ENCODE measurements around the gene VPS36. TPM values are rescaled to one million over a fixed set of nuclear protein-coding genes. Genes with fewer than 3 reads are reported as not detected.

VPS36 gene
- total and polyA plus RNA-seq, 2 of the 13 experiments (the other 11 are each of a cell fraction or from before 2014, with no cell fraction given), result 17.2 to 22.4 TPM

GRCh38 chr13:52450012-52450792 is at the start of gene VPS36 (continued):
- peak; percentile 89 for TF ChIP-seq ZBTB38 (CRISPR knock-in tag; IDR thresholded peaks at IDR 0.05)
- no peak for TF ChIP-seq ZMAT5 (CRISPR knock-in tag; IDR thresholded peaks at IDR 0.05; ENCODE audit: borderline replicate concordance, low read depth)
- peak; percentile 95 for TF ChIP-seq MAZ (IDR thresholded peaks at IDR 0.05; ENCODE audit: borderline replicate concordance, low read depth, low read length)
- peak; percentile 97 for TF ChIP-seq MAZ (CRISPR knock-in tag; IDR thresholded peaks at IDR 0.05; ENCODE audit: low read depth)
- peak; percentile 65 for TF ChIP-seq HNRNPLL (IDR thresholded peaks at IDR 0.05; ENCODE audit: low read depth, low read length, poor library complexity, severe bottlenecking)
- no peak; the same call in 1 of the 2 replicates for TF ChIP-seq FOXP4 (CRISPR knock-in tag; IDR thresholded peaks at IDR 0.05)
- TF ChIP-seq ZNF841 (CRISPR knock-in tag; IDR thresholded peaks at IDR 0.05; ENCODE audit: borderline replicate concordance), result no peak
- peak; percentile 96 for TF ChIP-seq KDM3A (CRISPR knock-in tag; IDR thresholded peaks at IDR 0.05; ENCODE audit: low read depth)
- TF ChIP-seq ZNF773 (CRISPR knock-in tag; IDR thresholded peaks at IDR 0.05; ENCODE audit: borderline replicate concordance), result peak; percentile 64; the same call in 1 of the 2 replicates
- TF ChIP-seq E2F5 (CRISPR knock-in tag; conservative IDR thresholded peaks at IDR 0.05), result peak; percentile 35; the same call in 1 of the 2 replicates
- TF ChIP-seq PPARG (CRISPR knock-in tag; conservative IDR thresholded peaks at IDR 0.05), result no peak
- TF ChIP-seq ZFAT (CRISPR knock-in tag; conservative IDR thresholded peaks at IDR 0.05), result no peak
- TF ChIP-seq TFDP2 (CRISPR knock-in tag; IDR thresholded peaks at IDR 0.05), result peak; percentile 72
- TF ChIP-seq EEA1 (CRISPR knock-in tag; IDR thresholded peaks at IDR 0.05; ENCODE audit: borderline replicate concordance), result 0 out of 2 replicates have a peak, but pooled peaks have one; percentile 61
- TF ChIP-seq NCOR1 (IDR thresholded peaks at IDR 0.05; ENCODE audit: borderline replicate concordance, low read length), result no peak
- peak; percentile 72 for TF ChIP-seq ZFP91 (CRISPR knock-in tag; IDR thresholded peaks at IDR 0.05; ENCODE audit: borderline replicate concordance)
- peak; percentile 93 for TF ChIP-seq PHF8 (CRISPR knock-in tag; IDR thresholded peaks at IDR 0.05)
- TF ChIP-seq SKI (IDR thresholded peaks at IDR 0.05; ENCODE audit: partially characterized antibody), result peak; percentile 51
- TF ChIP-seq WIZ (CRISPR knock-in tag; IDR thresholded peaks at IDR 0.05), result no peak
- TF ChIP-seq ZFP62 (CRISPR knock-in tag; IDR thresholded peaks at IDR 0.05), result no peak
- no peak for TF ChIP-seq ONECUT2 (CRISPR knock-in tag; IDR thresholded peaks at IDR 0.05)
- no peak for TF ChIP-seq RFX3 (CRISPR knock-in tag; IDR thresholded peaks at IDR 0.05)
- TF ChIP-seq ZNF124 (CRISPR knock-in tag; IDR thresholded peaks at IDR 0.05), result peak; percentile 58; the same call in 1 of the 2 replicates
- peak; percentile 89 for TF ChIP-seq TAF1 (CRISPR knock-in tag; IDR thresholded peaks at IDR 0.05)
- peak; percentile 73 for TF ChIP-seq KLF12 (CRISPR knock-in tag; IDR thresholded peaks at IDR 0.05; ENCODE audit: borderline replicate concordance)

Data from HepG2 (cell line).